HT1080 (cell line): ENCODE data around the gene SDHAF4. TPM values are rescaled to one million over a fixed set of nuclear protein-coding genes. Genes with fewer than 3 reads are reported as not detected.
"Not testable (repeated sequence)": the region's sequence is repeated elsewhere in the genome, so short reads cannot be mapped to it uniquely, and the experiment has no call there.

Experiments
- DNase-seq: peaks from one replicate; pipeline ENCODE4 v3.0.0-alpha.2; 2015; ENCODE audit warnings: low read depth
- polyA plus RNA-seq, 2 experiments: library from polyadenylated mRNA; depleted of rRNA; stranded (reverse); fragments of >200 nt; gene quantifications; 2 replicates each; pipeline ENCODE4 v1.2.3, GENCODE V29; 2015
- total RNA-seq: library from RNA; depleted of rRNA; stranded (reverse); fragments of >200 nt; shearing (Covaris generic); gene quantifications from 2 replicates; pipeline ENCODE4 v1.2.3, GENCODE V29; 2014; rRNA removed

Gene SDHAF4
- total RNA-seq = 3.0 and 3.3 TPM in 2 replicates
- 11.6 and 17.6 TPM in 2 replicates for polyA plus RNA-seq (2015; cell fraction: cytosol; rRNA removed)
- 6.4 and 11.6 TPM in 2 replicates for polyA plus RNA-seq (2015; cell fraction: nucleus; rRNA removed)

DNA sequence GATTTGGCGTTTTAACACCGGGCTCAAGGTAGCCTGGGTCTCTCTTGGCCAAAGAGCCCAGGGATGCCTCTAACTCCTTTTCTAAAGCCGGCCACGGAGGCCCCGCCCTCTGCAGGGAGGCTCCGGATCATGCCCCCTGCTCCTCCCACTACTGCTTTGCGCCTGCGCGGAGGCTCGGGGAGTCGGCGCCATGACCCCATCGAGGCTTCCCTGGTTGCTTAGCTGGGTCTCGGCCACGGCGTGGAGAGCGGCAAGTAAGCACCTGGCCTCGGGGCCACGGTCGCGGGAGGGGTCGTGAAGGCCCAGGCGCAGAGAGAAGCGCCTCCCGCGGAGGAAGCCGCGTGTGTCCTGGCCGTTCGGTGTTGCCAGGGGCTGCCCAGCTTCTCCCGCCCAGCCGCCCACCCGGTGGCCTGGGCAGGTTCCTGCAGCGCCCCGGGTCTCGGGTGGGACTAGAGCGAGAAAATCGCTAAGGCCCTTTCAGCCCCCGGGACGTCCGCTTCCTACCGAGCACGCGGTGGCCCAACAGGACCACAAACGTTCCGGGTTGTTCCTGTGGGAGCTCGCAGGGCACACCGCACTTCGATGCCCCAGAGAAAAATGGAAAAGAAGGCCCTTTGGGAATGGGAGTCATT is at the start of gene SDHAF4:
SDHAF4 (plus strand) TSS at position 180 of the 632 bp plus-strand sequence; CDS start at position 191, 11 bp downstream.
- DNase-seq = peak; percentile 80

DNA sequence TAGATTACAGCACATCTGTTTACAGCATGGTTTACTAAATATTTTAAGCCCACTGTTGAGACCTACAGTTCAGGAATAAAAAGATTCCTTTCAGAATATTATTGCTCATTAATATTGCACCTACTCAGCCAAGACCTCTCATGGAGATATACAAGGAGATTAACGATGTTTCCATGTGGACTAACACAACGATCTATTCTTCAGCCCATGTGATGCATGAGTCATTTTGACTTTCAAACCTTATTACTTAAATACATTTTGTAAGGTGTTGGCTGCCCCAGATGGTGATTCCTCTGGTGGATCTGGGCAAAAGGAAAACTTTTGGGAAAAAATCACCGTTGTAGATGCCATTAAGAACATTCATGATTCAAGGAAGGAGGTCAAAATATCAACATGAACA is 48.0 kb upstream of the SDHAF4 start:
- no peak for DNase-seq

DNA sequence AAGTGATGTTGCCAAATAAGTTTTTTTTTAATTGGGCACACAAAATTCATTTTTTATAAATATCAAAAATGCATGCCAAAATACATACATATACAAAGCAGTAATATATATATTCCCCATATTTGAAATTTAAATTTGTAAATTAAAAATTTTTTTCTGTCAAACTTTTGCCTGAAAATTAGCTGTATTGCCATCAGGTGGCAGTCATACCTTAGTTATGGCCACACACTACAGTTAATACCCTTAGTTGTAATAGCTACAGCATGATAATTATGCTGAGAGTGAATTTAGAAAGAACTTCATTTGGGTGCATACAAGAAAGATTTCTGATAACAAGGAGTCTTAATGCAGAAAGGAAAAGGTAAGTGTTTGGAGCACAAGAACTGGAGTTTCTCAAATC is 46.2 kb upstream of the SDHAF4 start:
- DNase-seq = no peak

GRCh38 chr6:70524721-70525286 is 41.9 kb upstream of the SDHAF4 start:
- DNase-seq = no peak

GRCh38 chr6:70527071-70527737 is 39.5 kb upstream of the SDHAF4 start:
- no peak for DNase-seq

GRCh38 chr6:70530023-70530422 is 36.7 kb upstream of the SDHAF4 start:
- DNase-seq = no peak

DNA sequence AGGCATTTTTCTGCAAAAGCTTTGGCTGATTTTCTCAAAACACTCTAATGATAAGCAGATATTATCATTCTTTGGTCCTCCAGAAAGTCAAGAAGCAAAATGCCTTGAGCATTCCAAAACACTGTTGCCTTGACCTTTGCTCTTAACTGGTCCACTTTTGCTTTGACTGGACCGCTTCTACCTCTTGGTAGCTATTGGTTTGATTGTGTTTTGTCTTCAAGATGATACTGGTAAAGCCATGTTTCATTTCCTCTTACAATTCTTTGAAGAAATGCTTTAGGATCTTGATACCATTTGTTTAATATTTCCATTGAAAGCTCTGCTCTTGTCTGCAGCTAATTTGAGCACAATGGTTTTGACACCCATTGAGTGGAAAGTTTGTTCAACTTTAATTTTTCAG is 35.6 kb upstream of the SDHAF4 start:
- DNase-seq = no peak

DNA sequence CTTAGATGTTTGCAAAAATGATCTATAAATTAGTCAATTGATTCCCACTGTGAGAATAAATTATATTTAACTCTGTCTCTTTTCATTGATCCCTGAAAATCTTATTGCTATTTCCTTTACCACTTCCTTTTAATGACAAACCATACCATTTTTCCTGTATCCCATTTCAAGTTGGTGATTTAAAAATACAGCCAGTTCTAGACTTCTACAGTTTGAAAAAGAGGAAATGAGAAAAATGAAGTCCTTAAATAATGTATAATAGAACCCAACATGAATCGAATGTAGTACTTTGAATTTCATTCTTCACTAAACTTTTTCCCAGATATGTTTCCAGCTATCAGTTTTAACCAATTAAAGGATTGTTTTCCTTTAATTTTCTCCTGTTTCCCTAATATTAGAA is 29.5 kb upstream of the SDHAF4 start:
- no peak for DNase-seq

DNA sequence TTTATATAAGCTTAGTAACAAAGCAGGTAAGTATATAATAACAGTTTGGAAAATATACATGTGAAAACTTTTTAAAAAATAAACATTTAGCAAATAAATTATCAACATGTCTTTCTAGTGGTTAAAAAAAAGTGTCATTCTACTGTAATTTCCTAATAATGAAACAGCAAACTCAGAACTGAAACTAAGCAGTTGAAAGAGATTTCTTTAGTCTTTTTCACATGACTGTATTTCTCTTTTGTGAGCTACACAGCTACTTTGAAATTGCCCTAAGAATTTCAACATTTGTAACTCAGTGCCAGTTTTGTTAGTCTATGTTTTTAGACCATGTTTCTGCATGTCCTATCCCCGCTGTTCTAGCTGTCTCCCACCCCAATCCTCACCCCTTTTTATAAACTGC is 28.4 kb upstream of the SDHAF4 start:
- DNase-seq = no peak

GRCh38 chr6:70547313-70547712 is 19.4 kb upstream of the SDHAF4 start:
- DNase-seq = peak; percentile 14

GRCh38 chr6:70547905-70548304 is 18.8 kb upstream of the SDHAF4 start:
- no peak for DNase-seq

DNA sequence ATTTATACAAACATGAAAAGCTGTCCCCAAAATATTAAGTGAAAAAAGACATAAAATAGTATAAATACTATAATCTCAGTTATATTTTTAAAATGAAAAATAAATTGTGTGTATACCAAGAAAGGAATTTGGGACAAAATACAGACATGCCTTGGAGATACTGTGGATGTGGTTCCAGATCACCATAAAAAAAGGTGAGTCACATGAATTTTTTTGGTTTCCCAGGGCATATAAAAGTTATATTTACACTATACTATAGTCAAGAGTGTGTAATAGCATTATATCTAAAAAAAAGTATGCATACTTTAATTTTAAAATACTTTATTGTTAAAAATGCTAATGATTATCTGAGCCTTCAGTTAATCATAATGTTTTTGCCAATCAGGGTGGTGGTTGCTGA is 17.4 kb upstream of the SDHAF4 start:
- DNase-seq = no peak

- no peak for DNase-seq
These were observed 15.2 kb upstream of the SDHAF4 start for GRCh38 chr6:70551566-70551965.

DNA sequence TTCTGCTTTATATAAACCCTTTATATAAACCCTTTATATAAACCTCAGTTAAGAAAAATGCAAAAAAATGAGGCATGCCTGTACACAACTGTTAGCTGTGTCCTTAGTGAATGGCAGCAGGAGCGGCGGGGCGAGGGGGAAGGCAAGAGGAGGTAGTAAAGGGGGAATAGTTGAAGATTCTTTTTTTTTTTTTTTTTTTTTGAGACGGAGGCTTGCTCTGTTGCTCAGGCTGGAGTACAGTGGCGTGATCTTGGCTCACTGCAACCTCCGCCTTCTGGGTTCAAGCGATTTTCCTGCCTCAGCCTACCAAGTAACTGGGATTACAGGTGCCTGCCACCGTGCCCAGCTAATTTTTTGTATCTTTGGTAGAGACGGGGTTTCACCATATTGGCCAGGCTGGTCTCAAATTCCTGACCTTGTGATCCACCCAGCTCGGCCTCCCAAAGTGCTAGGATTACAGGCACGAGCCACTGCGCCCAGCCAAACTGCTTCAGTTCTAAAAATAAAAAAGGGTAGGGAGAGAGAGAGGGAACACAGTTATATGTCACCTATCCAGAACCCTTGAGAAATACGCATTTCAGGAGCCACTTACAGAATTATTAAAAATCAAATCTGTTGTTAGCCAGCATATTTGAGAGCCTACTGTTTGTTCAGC is 14.3 kb upstream of the SDHAF4 start:
- DNase-seq = not testable (repeated sequence)

DNA sequence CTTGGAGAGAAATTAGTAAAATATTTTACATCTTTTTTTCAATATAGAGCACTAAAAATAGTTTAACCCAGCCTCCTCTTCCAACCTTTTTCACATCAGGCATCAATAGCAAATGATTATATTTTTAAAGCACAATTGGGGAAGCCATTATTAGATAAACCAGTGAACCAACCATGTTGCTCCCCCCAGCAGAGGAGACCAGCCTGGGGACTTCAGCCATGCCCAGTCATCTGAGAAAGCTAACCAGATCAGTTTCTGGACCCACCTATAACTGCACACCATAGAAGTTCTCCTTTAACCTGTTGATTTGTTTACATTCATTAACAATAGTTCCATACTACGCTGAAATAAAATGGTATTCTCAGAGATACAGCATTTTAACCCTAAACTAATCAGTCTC is 13.8 kb upstream of the SDHAF4 start:
- no peak for DNase-seq

GRCh38 chr6:70557998-70558397 is 8.7 kb upstream of the SDHAF4 start:
- DNase-seq = no peak

GRCh38 chr6:70562401-70562800 is 4.3 kb upstream of the SDHAF4 start:
- DNase-seq = not testable (repeated sequence)

GRCh38 chr6:70563530-70563929 is 3.2 kb upstream of the SDHAF4 start:
- DNase-seq = no peak

DNA sequence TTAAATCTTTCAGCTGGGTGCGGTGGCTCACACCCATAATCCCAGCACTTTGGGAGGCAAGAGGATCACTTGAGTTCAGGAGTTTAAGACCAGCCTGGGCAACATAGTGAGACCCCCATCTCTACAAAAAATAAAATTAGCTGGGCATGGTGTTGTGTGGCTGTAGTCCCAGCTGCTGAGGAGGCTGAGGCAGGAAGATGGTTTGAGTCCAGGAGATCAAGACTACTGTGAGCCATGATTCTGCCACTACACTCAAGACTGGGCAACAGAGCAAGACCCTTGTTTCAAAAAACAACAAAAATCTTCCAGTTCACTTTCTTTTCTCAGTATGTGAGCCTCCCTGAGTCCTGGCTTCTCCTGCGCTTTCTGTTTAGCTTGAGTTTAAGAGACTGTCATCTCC is 7.9 kb downstream of the SDHAF4 start:
- DNase-seq = no peak

GRCh38 chr6:70575899-70576495 is 9.3 kb downstream of the SDHAF4 start:
- no peak for DNase-seq

DNA sequence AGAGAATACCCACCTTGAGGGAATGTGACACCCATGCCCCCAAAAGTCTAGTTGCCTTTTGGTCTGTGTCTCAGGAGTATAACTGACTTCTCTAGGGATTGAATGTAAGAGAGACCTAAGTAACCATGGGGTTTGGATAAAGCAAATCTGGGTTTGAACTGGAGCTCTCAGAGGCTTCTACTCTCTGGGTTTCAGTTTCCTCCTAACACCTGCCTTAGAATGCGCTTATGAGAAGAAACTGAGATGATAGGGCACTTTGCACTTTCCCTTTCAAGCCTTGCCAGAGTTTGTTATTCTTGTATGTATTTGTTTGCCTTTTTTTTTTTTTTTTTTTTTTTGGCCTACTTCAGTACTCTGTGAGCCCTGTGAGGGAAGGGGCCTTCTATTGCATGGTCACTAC is 19.4 kb downstream of the SDHAF4 start:
- no peak for DNase-seq

- no peak for DNase-seq
These were observed 23.7 kb downstream of the SDHAF4 start for GRCh38 chr6:70590400-70590799.
